K562 (cell line): ENCODE results near the gene PMM1. TPM values are rescaled to one million over a fixed set of nuclear protein-coding genes. Genes with fewer than 3 reads are reported as not detected.

Source experiments
- ATAC-seq: fragments of 200-7000 bp; cut with Tn5 transposase; 3 replicates; pipeline ENCODE4 v1.9.1; 2020; ENCODE audit warnings: moderate library complexity
- BruUV-seq: library from RNA; stranded (reverse); fragments of 400-500 nt; replicated peaks from 2 replicates; lab custom pipeline; 2021; lab: Mats Ljungman, UMichigan
- CTCF ChIA-PET: fragments of 300-600 bp; formaldehyde crosslinking; extraction: SDS; loops from one replicate; lab custom pipeline; 2021; ENCODE audit warnings: low intra/inter-chr PET ratio; lab: Yijun Ruan, JAX
- POLR2A ChIA-PET: fragments of 300-600, 350-650 bp; sonication (Branson Sonifier 250); formaldehyde crosslinking; extraction: SDS; loops from one replicate; lab custom pipeline; 2021; ENCODE audit warnings: antibody characterized with exemption, inconsistent platforms; lab: Yijun Ruan, JAX
- DNase-seq, 4 experiments: peaks; one replicate each; pipeline versions ENCODE4 v3.0.0 to v3.0.0-alpha.2; 2011 to 2018; ENCODE audit warnings: low spot score in 3 of 4, mixed read lengths in 3 of 4; ENCODE audit errors: extremely low read depth in 1 of 4
- FAIRE-seq: peaks from 2 replicates; lab custom pipeline; 2011; peaks lifted over from hg19 to GRCh38; lab: Jason Lieb, UNC
- H2AFZ ChIP-seq: 2 replicates; pipeline ENCODE4 v1.6.0; 2011; ENCODE audit warnings: low read depth, low read length, control low read depth, inconsistent platforms
- H3K27ac ChIP-seq: fragments of 200-600 bp; 3 replicates; pipeline ENCODE4 v1.8.0; 2011; ENCODE audit warnings: low read depth, mild to moderate bottlenecking, control low read depth, inconsistent platforms, low read length, moderate library complexity, mixed read lengths; ENCODE audit errors: extremely low read depth
- H3K27me3 ChIP-seq, 2 experiments: fragments of 300-600 bp in 1 of 2; 2 replicates in 1 of 2; 3 replicates in 1 of 2; pipeline versions ENCODE4 v1.6.0 to v1.8.0; 2011; ENCODE audit warnings: inconsistent platforms in 2 of 2, low read length in 2 of 2, mild to moderate bottlenecking in 1 of 2, mixed read lengths in 1 of 2, moderate library complexity in 1 of 2; ENCODE audit not compliant: control insufficient read depth in 2 of 2, insufficient read depth in 2 of 2
- H3K36me3 ChIP-seq: fragments of 300-600 bp; 3 replicates; pipeline ENCODE4 v1.8.0; 2011; ENCODE audit warnings: mild to moderate bottlenecking, low read length, inconsistent platforms; ENCODE audit not compliant: control insufficient read depth, insufficient read depth
- H3K4me1 ChIP-seq, 2 experiments: fragments of 200-600 bp in 1 of 2; replicated peaks in 1 of 2; 2 replicates in 1 of 2; 3 replicates in 1 of 2; pipeline versions ENCODE4 v1.5.1 to v1.8.0; 2011; ENCODE audit warnings: inconsistent platforms in 2 of 2, low read length in 2 of 2, mild to moderate bottlenecking in 1 of 2, mixed read lengths in 1 of 2, moderate library complexity in 1 of 2; ENCODE audit not compliant: control insufficient read depth in 2 of 2, insufficient read depth in 2 of 2
- H3K4me2 ChIP-seq: 2 replicates; pipeline ENCODE4 v1.6.1; 2011; ENCODE audit warnings: low read length, control low read depth, inconsistent platforms, mixed read lengths; ENCODE audit not compliant: insufficient read depth
- H3K4me3 ChIP-seq: fragments of 200-600 bp; sonication (generic), shearing (Covaris generic); 2 replicates; pipeline ENCODE4 v1.5.1; 2016; ENCODE audit warnings: control low read depth, inconsistent platforms
- H3K79me2 ChIP-seq: fragments of 200-600 bp; 3 replicates; pipeline ENCODE4 v1.8.0; 2011; ENCODE audit warnings: low read length, inconsistent platforms; ENCODE audit not compliant: control insufficient read depth, insufficient read depth
- H3K9ac ChIP-seq, 2 experiments: 2 replicates each; pipeline versions ENCODE4 v1.6.0 to v1.6.1; 2011; ENCODE audit warnings: low read depth in 2 of 2, low read length in 2 of 2, control low read depth in 1 of 2, inconsistent platforms in 1 of 2, mild to moderate bottlenecking in 1 of 2, mixed read lengths in 1 of 2; ENCODE audit not compliant: insufficient read depth in 1 of 2
- H3K9me1 ChIP-seq: one replicate; pipeline ENCODE4 v1.6.0; 2011; ENCODE audit warnings: inconsistent platforms, mild to moderate bottlenecking, low read length, moderate library complexity; ENCODE audit not compliant: control insufficient read depth, insufficient read depth
- H3K9me3 ChIP-seq: replicated peaks from 2 replicates; pipeline ENCODE4 v1.5.1; 2011; ENCODE audit warnings: low read depth, low read length, inconsistent platforms; ENCODE audit not compliant: control insufficient read depth, insufficient read depth
- H4K20me1 ChIP-seq: replicated peaks from 2 replicates; pipeline ENCODE4 v1.6.1; 2011; ENCODE audit warnings: low read length, inconsistent platforms, mixed read lengths; ENCODE audit not compliant: control insufficient read depth, insufficient read depth
- E4F1 ChIP-seq: fragments of 250-450 bp; sonication (Bioruptor Pico); IDR thresholded peaks from 2 replicates; pipeline ENCODE4 v1.5.0; 2021; ENCODE audit warnings: mild to moderate bottlenecking, borderline replicate concordance
- HDGF ChIP-seq: fragments of 450-650 bp; IDR thresholded peaks from 2 replicates; pipeline ENCODE4 v1.6.1; 2016
- HIVEP1 ChIP-seq: fragments of 250-450 bp; sonication (Bioruptor Pico); IDR thresholded peaks from 2 replicates; pipeline ENCODE4 v1.4.0; 2020; ENCODE audit warnings: mild to moderate bottlenecking
- ILF3 ChIP-seq: fragments of 450-650 bp; IDR thresholded peaks from 2 replicates; pipeline ENCODE4 v1.6.1; 2018; ENCODE audit warnings: antibody characterized with exemption, mild to moderate bottlenecking, moderate library complexity, borderline replicate concordance
- MECOM ChIP-seq: fragments of 250-450 bp; sonication (Bioruptor Pico); IDR thresholded peaks from 2 replicates; pipeline ENCODE4 v1.8.0; 2022; ENCODE audit warnings: inconsistent platforms
- NFXL1 ChIP-seq: fragments of 450-650 bp; formaldehyde crosslinking; IDR thresholded peaks from 2 replicates; pipeline ENCODE4 v1.4.0; 2021; ENCODE audit warnings: mild to moderate bottlenecking
- RAD21 ChIP-seq, 2 experiments: fragments of 250-450 bp in 1 of 2; fragments of 450-650 bp in 1 of 2; sonication (Bioruptor Pico) in 1 of 2; formaldehyde crosslinking in 1 of 2; IDR thresholded peaks in 1 of 2; conservative IDR thresholded peaks in 1 of 2; 2 replicates each; pipeline versions ENCODE4 v1.4.0 to v1.8.0; 2020 to 2022; ENCODE audit warnings: mild to moderate bottlenecking in 2 of 2, moderate library complexity in 1 of 2
- TFAM ChIP-seq: fragments of 250-450 bp; sonication (Bioruptor Pico); conservative IDR thresholded peaks from 2 replicates; pipeline ENCODE4 v1.5.0; 2021; ENCODE audit warnings: mild to moderate bottlenecking, moderate library complexity
- ZNF217 ChIP-seq: sonication (generic); formaldehyde crosslinking; IDR thresholded peaks from 2 replicates; pipeline ENCODE4 v1.8.0; 2022; ENCODE audit warnings: mild to moderate bottlenecking, missing genetic modification reagents
- ZNF277 ChIP-seq: fragments of 250-450 bp; sonication (Bioruptor Pico); IDR thresholded peaks from 2 replicates; pipeline ENCODE4 v1.8.0; 2022; ENCODE audit warnings: inconsistent platforms, mild to moderate bottlenecking, moderate library complexity, borderline replicate concordance
- ZNF609 ChIP-seq: sonication (generic); formaldehyde crosslinking; IDR thresholded peaks from 2 replicates; pipeline ENCODE4 v1.8.1; 2023; ENCODE audit warnings: missing genetic modification reagents, mild to moderate bottlenecking, borderline replicate concordance
- ZNF740 ChIP-seq, 3 experiments: fragments of 200-800 bp in 1 of 3; sonication (Bioruptor generic) in 1 of 3; sonication (generic) in 1 of 3; formaldehyde crosslinking in 1 of 3; IDR thresholded peaks; 2 replicates each; pipeline versions ENCODE4 v1.6.1 to v1.8.0; 2016 to 2022; ENCODE audit warnings: mild to moderate bottlenecking in 2 of 3, missing compliant biosample characterization in 2 of 3, missing genetic modification characterization in 2 of 3, missing genetic modification reagents in 1 of 3
- WGBS: fragments of 100-300 bp; shearing (Covaris generic); methylation state at CpG from one replicate; pipeline ENCODE4 v1.1.6; 2016; ENCODE audit warnings: low coverage, mixed read lengths; ENCODE audit not compliant: insufficient coverage; ENCODE audit errors: missing lambda C conversion rate; 5-methylcytosine and 5-hydroxymethylcytosine counted together
- in situ Hi-C: fragments of 300-500 bp; cut with MboI; formaldehyde crosslinking; loops from 4 replicates; pipeline ENCODE4 v1.15.0; 2018; ENCODE audit warnings: inconsistent platforms, mixed read lengths
- intact Hi-C: fragments of 100-400 bp; cut with micrococcal nuclease; formaldehyde crosslinking; loops from 2 replicates; pipeline ENCODE4 v1.14.2; 2022
- polyA plus RNA-seq, 8 experiments: library from polyadenylated mRNA; depleted of rRNA in 4 of 8; stranded (reverse) in 5 of 8; unstranded in 3 of 8; fragments of >200 nt; fragmentation: Nextera tagmentation in 2 of 8; fragmentation: Illumina TruSeq in 1 of 8; extraction: Ambion mirVana in 2 of 8; extraction: Trizol in 1 of 8; gene quantifications; 2 replicates each; pipeline versions ENCODE4 v1.2.1 to v1.2.3, GENCODE V29; 2011 to 2014; ENCODE audit warnings: inconsistent platforms in 1 of 8, missing spikeins in 1 of 8
- total RNA-seq, 7 experiments: library from RNA; depleted of rRNA in 6 of 7; stranded (reverse); fragments of >200 nt in 6 of 7; fragmentation: Illumina TruSeq in 2 of 7; extraction: Trizol in 2 of 7; gene quantifications; 2 replicates each; pipeline versions ENCODE4 v1.2.1 to v1.2.3, GENCODE V29; 2011 to 2021; ENCODE audit warnings: low replicate concordance in 1 of 7

Gene PMM1
- total and polyA plus RNA-seq, 9 of the 15 experiments (the other 6 are each of a cell fraction or from before 2014, with no cell fraction given), result 10.2 to 31.7 (median 20.3) TPM

- no peaks in the 10 kb centered on the region for H3K9me3 ChIP-seq
- H3K36me3 ChIP-seq, result peaks cover 21% of the 10 kb centered on the region; the same call in 2 of the 3 replicates
- H3K4me1 ChIP-seq, result peaks cover 0 to 25% of the 10 kb centered on the region in 2 experiments; a peak in 2 of 5 replicates
- no peaks in the 10 kb centered on the region; the same call in 1 of the 2 replicates for H4K20me1 ChIP-seq
- no peak for ATAC-seq
- peak overlapping the region in 1 of 2 experiments; percentile 35; a peak in 2 of 4 replicates for H3K9ac ChIP-seq
- no peaks in the 10 kb centered on the region for H3K79me2 ChIP-seq
- ChIA-PET POLR2A (no interaction called here), CTCF (no interaction called here)
- no peak for DNase-seq
- H3K9me1 ChIP-seq, result no peaks in the 10 kb centered on the region
- intact Hi-C loops (no loop called here), in situ Hi-C loops (no loop called here)
- H3K27me3 ChIP-seq, result no peaks in the 10 kb centered on the region
- no peak for FAIRE-seq
- BruUV-seq, result no TSS peak
- no peak overlapping the region for H2AFZ ChIP-seq
- no peak overlapping the region for H3K4me3 ChIP-seq
- 91% methylated on average over 5 of the region's 6 CpGs for WGBS
- no peak overlapping the region for H3K27ac ChIP-seq
- no peak overlapping the region for H3K4me2 ChIP-seq
- TF ChIP-seq ZNF277 (no peak), HDGF (no peak), ZNF609 (no peak), ZNF217 (CRISPR knock-in tag) (no peak), MECOM (CRISPR knock-in tag) (no peak), HIVEP1 (CRISPR knock-in tag) (no peak), ZNF740 (CRISPR knock-in tag; IDR thresholded peaks at IDR 0.05) (no peak), ZNF740 (tag; IDR thresholded peaks at IDR 0.05) (no peak), TFAM (CRISPR knock-in tag) (no peak), NFXL1 (CRISPR knock-in tag) (no peak), ILF3 (no peak), RAD21 (CRISPR knock-in tag; conservative IDR thresholded peaks at IDR 0.05 in 1 of 2, IDR thresholded peaks at IDR 0.05 in 1 of 2) (no peak), E4F1 (CRISPR knock-in tag) (no peak)
Observed at GRCh38 chr22:41579997-41580355, 9.7 kb downstream of the PMM1 start.
